Esophagus muscularis mucosa (tissue), 4 donors: ENCODE data around the gene ART5. TPM values are rescaled to one million over a fixed set of nuclear protein-coding genes. Genes with fewer than 3 reads are reported as not detected.
"Not testable (repeated sequence)": the region's sequence is repeated elsewhere in the genome, so short reads cannot be mapped to it uniquely, and the experiment has no call there.

Experiments used
- DNase-seq: peaks from one replicate; pipeline ENCODE4 v3.0.0-alpha.2; 2017; ENCODE audit errors: extremely low spot score
- H3K27ac ChIP-seq, 4 donors: fragments of 200-600 bp; sonication (generic); replicated peaks in 1 of 4; 1 replicate in 3 of 4; 2 replicates in 1 of 4; pipeline ENCODE4 v1.5.1; 2016 to 2019; ENCODE audit warnings: mild to moderate bottlenecking in 1 of 4
- H3K27me3 ChIP-seq, 4 donors: fragments of 200-600 bp; sonication (generic); one replicate each; pipeline versions ENCODE4 v1.5.1 to v1.6.0; 2016 to 2019
- H3K36me3 ChIP-seq, 4 donors: fragments of 200-600 bp; sonication (generic); one replicate each; pipeline ENCODE4 v1.5.1; 2016 to 2019
- H3K4me1 ChIP-seq, 4 donors: fragments of 200-600 bp; sonication (generic); one replicate each; pipeline ENCODE4 v1.5.1; 2016 to 2019
- H3K4me3 ChIP-seq, 4 donors: fragments of 200-600 bp; sonication (generic); 1 replicate in 2 of 4; 2 replicates in 2 of 4; pipeline ENCODE4 v1.5.1; 2016 to 2019; ENCODE audit warnings: mild to moderate bottlenecking in 4 of 4, moderate library complexity in 1 of 4
- H3K9me3 ChIP-seq, 4 donors: fragments of 200-600 bp; sonication (generic); 1 replicate in 3 of 4; 2 replicates in 1 of 4; pipeline ENCODE4 v1.5.1; 2016 to 2019
- EP300 ChIP-seq: sonication (generic); formaldehyde crosslinking; IDR thresholded peaks from one replicate; pipeline ENCODE4 v1.6.1; 2017; ENCODE audit warnings: antibody characterized with exemption
- POLR2A ChIP-seq: fragments of 450-650 bp; IDR thresholded peaks from one replicate; pipeline ENCODE4 v1.6.1; 2017; ENCODE audit warnings: antibody characterized with exemption, moderate library complexity, mild to moderate bottlenecking, low read depth
- POLR2AphosphoS5 ChIP-seq, 2 donors: sonication (generic); formaldehyde crosslinking; IDR thresholded peaks; one replicate each; pipeline ENCODE4 v1.6.1; 2017; ENCODE audit warnings: antibody characterized with exemption in 2 of 2
- WGBS: methylation state at CpG from one replicate; pipeline ENCODE4 v1.1.5; 2018; 5-methylcytosine and 5-hydroxymethylcytosine counted together
- intact Hi-C: fragments of 100-400 bp; cut with DNase I; formaldehyde crosslinking; loops from one replicate; pipeline ENCODE4 v1.15.1; 2023
- total RNA-seq, 4 donors: library from RNA; depleted of rRNA; stranded (reverse); fragments of >200 nt; gene quantifications; one replicate each; pipeline versions ENCODE4 v1.1.0 to v1.2.1, GENCODE V29; 2016
- TF ChIP-seq, protein P1 (sequence below), 3 experiments: fragments of 200-600 bp in 2 of 3; fragments of 450-650 bp in 1 of 3; sonication (generic) in 2 of 3; IDR thresholded peaks; one replicate each; pipeline ENCODE4 v1.5.1; 2017 to 2019; ENCODE audit warnings: antibody characterized with exemption in 3 of 3, mild to moderate bottlenecking in 2 of 3, moderate library complexity in 1 of 3

Gene ART5
- total RNA-seq, 4 donors from 2014 or later: 0.57 to 0.66 (median 0.65) TPM; not detected in 1

DNA sequence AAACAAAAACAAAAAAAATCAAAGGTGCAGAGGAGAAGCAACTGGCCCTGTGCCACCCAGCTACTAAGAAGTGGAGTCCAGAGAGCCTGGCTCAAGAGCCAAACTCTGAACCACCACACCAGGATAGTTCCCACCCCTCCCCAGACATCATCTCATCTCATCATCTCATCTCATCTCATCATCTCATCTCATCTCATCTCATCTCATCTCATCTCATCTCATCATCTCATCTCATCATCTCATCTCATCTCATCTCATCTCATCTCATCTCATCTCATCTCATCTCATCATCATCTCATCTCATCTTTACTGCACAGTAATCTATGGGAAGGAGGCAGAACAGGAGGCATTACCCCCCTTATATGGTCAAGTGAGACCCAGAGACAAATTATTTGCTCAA, 21.1 kb upstream of the ART5 start:
- intact Hi-C loops: no loop called here
- H3K4me1 ChIP-seq: no peaks in the 10 kb centered on the region
- no peaks in the 10 kb centered on the region for H3K9me3 ChIP-seq

DNA sequence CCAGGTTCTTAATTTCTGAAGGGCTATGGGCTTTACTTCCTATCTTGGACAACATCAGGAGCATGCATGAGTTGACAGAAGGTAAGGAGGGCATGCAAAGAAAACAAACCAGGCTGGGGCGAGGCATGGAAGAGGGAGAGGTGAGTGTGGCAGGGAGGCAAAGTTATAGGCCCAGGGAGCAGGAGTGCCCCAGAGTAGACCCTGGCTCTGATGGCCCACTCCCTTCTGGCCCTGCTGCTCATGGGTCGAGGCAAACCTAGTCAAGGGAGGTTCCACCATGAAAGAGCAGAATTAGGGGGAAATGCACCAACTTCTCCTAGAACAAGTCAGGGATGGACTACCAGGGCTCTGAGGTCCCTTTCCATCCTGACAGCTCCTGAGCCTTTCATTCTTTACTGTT, 19.2 kb upstream of the ART5 start:
- no peaks in the 10 kb centered on the region for H3K4me1 ChIP-seq
- WGBS: 95% methylated on average over 2 of the region's 2 CpGs
- no peak for DNase-seq
- intact Hi-C loops: no loop called here
- H3K4me3 ChIP-seq: no peak overlapping the region
- H3K36me3 ChIP-seq: peaks cover 3 to 16% (median 5%) of the 10 kb centered on the region in 4 donors
- no peaks in the 10 kb centered on the region for H3K9me3 ChIP-seq
- no peaks in the 10 kb centered on the region for H3K27me3 ChIP-seq
- TF ChIP-seq POLR2A (no peak), POLR2AphosphoS5 (IDR thresholded peaks at IDR 0.05) (no peak), EP300 (no peak)
- TF ChIP-seq, protein P1, sequence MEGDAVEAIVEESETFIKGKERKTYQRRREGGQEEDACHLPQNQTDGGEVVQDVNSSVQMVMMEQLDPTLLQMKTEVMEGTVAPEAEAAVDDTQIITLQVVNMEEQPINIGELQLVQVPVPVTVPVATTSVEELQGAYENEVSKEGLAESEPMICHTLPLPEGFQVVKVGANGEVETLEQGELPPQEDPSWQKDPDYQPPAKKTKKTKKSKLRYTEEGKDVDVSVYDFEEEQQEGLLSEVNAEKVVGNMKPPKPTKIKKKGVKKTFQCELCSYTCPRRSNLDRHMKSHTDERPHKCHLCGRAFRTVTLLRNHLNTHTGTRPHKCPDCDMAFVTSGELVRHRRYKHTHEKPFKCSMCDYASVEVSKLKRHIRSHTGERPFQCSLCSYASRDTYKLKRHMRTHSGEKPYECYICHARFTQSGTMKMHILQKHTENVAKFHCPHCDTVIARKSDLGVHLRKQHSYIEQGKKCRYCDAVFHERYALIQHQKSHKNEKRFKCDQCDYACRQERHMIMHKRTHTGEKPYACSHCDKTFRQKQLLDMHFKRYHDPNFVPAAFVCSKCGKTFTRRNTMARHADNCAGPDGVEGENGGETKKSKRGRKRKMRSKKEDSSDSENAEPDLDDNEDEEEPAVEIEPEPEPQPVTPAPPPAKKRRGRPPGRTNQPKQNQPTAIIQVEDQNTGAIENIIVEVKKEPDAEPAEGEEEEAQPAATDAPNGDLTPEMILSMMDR (IDR thresholded peaks at IDR 0.05): no peak
- no peak overlapping the region for H3K27ac ChIP-seq

More for the DNA sequence above, 21.1 kb upstream of the ART5 start:
- H3K27ac ChIP-seq: no peak overlapping the region
- no peak for DNase-seq
- TF ChIP-seq POLR2A (no peak), POLR2AphosphoS5 (IDR thresholded peaks at IDR 0.05) (no peak), EP300 (no peak)
- TF ChIP-seq, protein P1 (IDR thresholded peaks at IDR 0.05): no peak
- no peaks in the 10 kb centered on the region for H3K27me3 ChIP-seq
- H3K4me3 ChIP-seq: no peak overlapping the region
- peaks cover 12 to 35% (median 21%) of the 10 kb centered on the region in 4 donors for H3K36me3 ChIP-seq

- H3K4me3 ChIP-seq: no peak overlapping the region
- no peak for TF ChIP-seq EP300
- TF ChIP-seq, protein P1 (IDR thresholded peaks at IDR 0.05): no peak
- no peak for TF ChIP-seq POLR2AphosphoS5 (IDR thresholded peaks at IDR 0.05)
- TF ChIP-seq POLR2A: no peak
- intact Hi-C loops: no loop called here
- 93% methylated on average over 25 of the region's 33 CpGs for WGBS
- H3K9me3 ChIP-seq: no peaks in the 10 kb centered on the region
- H3K36me3 ChIP-seq: peaks cover 0 to 8% (median 1%) of the 10 kb centered on the region in 4 donors
- no peak for DNase-seq
- no peaks in the 10 kb centered on the region for H3K4me1 ChIP-seq
- no peak overlapping the region for H3K27ac ChIP-seq
- H3K27me3 ChIP-seq: no peaks in the 10 kb centered on the region
These were observed 18.1 kb upstream of the ART5 start for GRCh38 chr11:3659595-3660515.

- TF ChIP-seq POLR2A: no peak
- no peak for TF ChIP-seq POLR2AphosphoS5 (IDR thresholded peaks at IDR 0.05)
- no peak for TF ChIP-seq EP300
- no peak overlapping the region for H3K27ac ChIP-seq
- no peaks in the 10 kb centered on the region for H3K36me3 ChIP-seq
- H3K9me3 ChIP-seq: no peaks in the 10 kb centered on the region
- DNase-seq: no peak
- 91% methylated on average over 8 of the region's 8 CpGs for WGBS
- intact Hi-C loops: no loop called here
- no peaks in the 10 kb centered on the region for H3K4me1 ChIP-seq
- H3K4me3 ChIP-seq: no peak overlapping the region
- H3K27me3 ChIP-seq: no peaks in the 10 kb centered on the region
These were observed 16.5 kb upstream of the ART5 start for GRCh38 chr11:3658252-3658651.

- H3K4me1 ChIP-seq, H3K4me3 ChIP-seq, intact Hi-C loops, H3K27me3 ChIP-seq, DNase-seq, H3K9me3 ChIP-seq, H3K27ac ChIP-seq, H3K36me3 ChIP-seq: not testable (repeated sequence)
- WGBS: 84% methylated on average over 5 of the region's 5 CpGs
These were observed 15.5 kb upstream of the ART5 start for GRCh38 chr11:3657331-3657730.
